ENCODE measurements around the gene CPNE5.

DNA sequence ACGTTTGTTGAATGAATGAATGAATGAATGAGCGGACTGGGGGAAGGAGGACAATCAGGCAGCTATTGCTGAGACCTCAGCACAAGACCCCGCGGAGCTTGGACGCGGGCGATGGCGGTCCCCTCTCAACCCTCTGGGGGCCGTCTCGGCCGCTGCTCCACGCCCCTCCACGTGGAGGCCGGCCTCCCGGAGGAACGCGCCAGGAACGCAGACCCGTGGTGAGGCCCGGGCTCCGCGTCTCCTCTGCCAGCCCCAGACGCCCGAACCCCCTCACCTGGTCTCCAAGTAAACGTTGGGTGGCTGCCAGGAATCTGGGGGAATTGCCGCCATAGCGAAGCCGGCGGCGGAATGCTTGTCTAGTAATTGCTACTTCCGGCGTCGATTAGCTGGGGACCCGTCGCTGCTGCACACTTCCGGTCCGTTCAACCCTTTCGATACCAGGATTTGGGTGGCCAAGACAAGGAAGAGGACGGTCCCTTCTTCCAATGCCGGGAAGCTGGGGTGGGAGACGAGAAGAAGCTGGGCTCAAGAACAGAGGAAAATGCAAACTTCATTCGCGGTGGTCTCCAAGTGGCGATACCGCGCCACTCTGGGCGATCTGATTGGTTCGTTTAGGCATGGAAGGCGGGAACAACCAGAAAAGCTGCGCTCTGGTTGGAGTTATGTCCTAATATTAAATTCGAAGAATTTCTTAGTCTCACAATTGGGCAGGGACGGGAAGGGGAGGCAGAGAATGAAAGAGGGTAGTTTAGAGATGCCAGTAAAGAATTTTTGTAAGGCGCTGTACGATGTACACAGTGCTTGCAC is 35.4 kb upstream of the CPNE5 start, which contains the start of gene PPIL1:
- TF ChIP-seq, protein P1, sequence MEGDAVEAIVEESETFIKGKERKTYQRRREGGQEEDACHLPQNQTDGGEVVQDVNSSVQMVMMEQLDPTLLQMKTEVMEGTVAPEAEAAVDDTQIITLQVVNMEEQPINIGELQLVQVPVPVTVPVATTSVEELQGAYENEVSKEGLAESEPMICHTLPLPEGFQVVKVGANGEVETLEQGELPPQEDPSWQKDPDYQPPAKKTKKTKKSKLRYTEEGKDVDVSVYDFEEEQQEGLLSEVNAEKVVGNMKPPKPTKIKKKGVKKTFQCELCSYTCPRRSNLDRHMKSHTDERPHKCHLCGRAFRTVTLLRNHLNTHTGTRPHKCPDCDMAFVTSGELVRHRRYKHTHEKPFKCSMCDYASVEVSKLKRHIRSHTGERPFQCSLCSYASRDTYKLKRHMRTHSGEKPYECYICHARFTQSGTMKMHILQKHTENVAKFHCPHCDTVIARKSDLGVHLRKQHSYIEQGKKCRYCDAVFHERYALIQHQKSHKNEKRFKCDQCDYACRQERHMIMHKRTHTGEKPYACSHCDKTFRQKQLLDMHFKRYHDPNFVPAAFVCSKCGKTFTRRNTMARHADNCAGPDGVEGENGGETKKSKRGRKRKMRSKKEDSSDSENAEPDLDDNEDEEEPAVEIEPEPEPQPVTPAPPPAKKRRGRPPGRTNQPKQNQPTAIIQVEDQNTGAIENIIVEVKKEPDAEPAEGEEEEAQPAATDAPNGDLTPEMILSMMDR (IDR thresholded peaks at IDR 0.05): peak; percentile 8
- no peak for TF ChIP-seq EZH2 (IDR thresholded peaks at IDR 0.05)
